H9 (cell line): ENCODE results near the gene GPHN. TPM values are rescaled to one million over a fixed set of nuclear protein-coding genes. Genes with fewer than 3 reads are reported as not detected.

Source experiments
- DNase-seq: peaks from one replicate; pipeline ENCODE4 v3.0.0-alpha.2; 2017
- H2AFZ ChIP-seq: one replicate; pipeline ENCODE4 v1.6.1; 2013; ENCODE audit warnings: mild to moderate bottlenecking, low read length, control low read depth, moderate library complexity
- H2AK5ac ChIP-seq: 2 replicates; pipeline ENCODE4 v1.6.1; 2013; ENCODE audit warnings: low read length, control low read depth, mixed read lengths; ENCODE audit not compliant: insufficient read length
- H2BK120ac ChIP-seq: one replicate; pipeline ENCODE4 v1.6.1; 2013; ENCODE audit warnings: low read depth, mild to moderate bottlenecking, low read length, control low read depth, inconsistent platforms; ENCODE audit not compliant: poor library complexity, severe bottlenecking
- H2BK12ac ChIP-seq: 2 replicates; pipeline ENCODE4 v1.6.1; 2013; ENCODE audit warnings: low read length, control low read depth, mixed read lengths, low read depth; ENCODE audit not compliant: insufficient read length
- H2BK15ac ChIP-seq: 2 replicates; pipeline ENCODE4 v1.6.1; 2013; ENCODE audit warnings: low read depth, low read length, control low read depth
- H2BK20ac ChIP-seq: one replicate; pipeline ENCODE4 v1.6.1; 2013; ENCODE audit warnings: low read depth, mild to moderate bottlenecking, low read length, control low read depth, inconsistent platforms; ENCODE audit not compliant: poor library complexity, severe bottlenecking
- H2BK5ac ChIP-seq: 2 replicates; pipeline ENCODE4 v1.6.1; 2013; ENCODE audit warnings: low read length, control low read depth, mixed read lengths; ENCODE audit not compliant: insufficient read length
- H3K14ac ChIP-seq: 2 replicates; pipeline ENCODE4 v1.6.1; 2013; ENCODE audit warnings: low read length, control low read depth; ENCODE audit not compliant: insufficient read depth
- H3K18ac ChIP-seq: 2 replicates; pipeline ENCODE4 v1.6.1; 2013; ENCODE audit warnings: low read depth, mild to moderate bottlenecking, mixed read lengths, low read length, control low read depth; ENCODE audit not compliant: insufficient read length
- H3K23ac ChIP-seq: 2 replicates; pipeline ENCODE4 v1.6.1; 2013; ENCODE audit warnings: low read length, control low read depth, mixed read lengths, low read depth; ENCODE audit not compliant: insufficient read length
- H3K23me2 ChIP-seq: 2 replicates; pipeline ENCODE4 v1.6.1; 2013; ENCODE audit warnings: low read depth, mild to moderate bottlenecking, mixed read lengths, low read length, control low read depth; ENCODE audit not compliant: insufficient read length, poor library complexity, severe bottlenecking
- H3K27ac ChIP-seq: 2 replicates; pipeline ENCODE4 v1.5.1; 2013; ENCODE audit warnings: low read length, control low read depth, mixed read lengths, low read depth; ENCODE audit not compliant: insufficient read length
- H3K27me3 ChIP-seq: 2 replicates; pipeline ENCODE4 v1.6.1; 2013; ENCODE audit warnings: low read length, control low read depth, inconsistent platforms; ENCODE audit not compliant: insufficient read depth
- H3K4ac ChIP-seq: 2 replicates; pipeline ENCODE4 v1.6.1; 2013; ENCODE audit warnings: low read depth, mild to moderate bottlenecking, control low read depth, inconsistent platforms, low read length, moderate library complexity
- H3K4me1 ChIP-seq: 2 replicates; pipeline ENCODE4 v1.6.1; 2013; ENCODE audit warnings: low read length, control low read depth, inconsistent platforms; ENCODE audit not compliant: insufficient read depth
- H3K4me2 ChIP-seq: 2 replicates; pipeline ENCODE4 v1.6.1; 2013; ENCODE audit warnings: low read length, control low read depth, mixed read lengths; ENCODE audit not compliant: insufficient read length, insufficient read depth
- H3K56ac ChIP-seq: 2 replicates; pipeline ENCODE4 v1.6.1; 2013; ENCODE audit warnings: low read depth, mild to moderate bottlenecking, mixed read lengths, low read length, control low read depth; ENCODE audit not compliant: insufficient read length
- H3K79me1 ChIP-seq: 2 replicates; pipeline ENCODE4 v1.6.1; 2013; ENCODE audit warnings: low read depth, mild to moderate bottlenecking, moderate library complexity, low read length, control low read depth, inconsistent platforms; ENCODE audit not compliant: insufficient read depth, poor library complexity, severe bottlenecking
- H3K79me2 ChIP-seq: 2 replicates; pipeline ENCODE4 v1.6.1; 2013; ENCODE audit warnings: low read length, control low read depth, inconsistent platforms; ENCODE audit not compliant: insufficient read depth
- H3K9ac ChIP-seq: 2 replicates; pipeline ENCODE4 v1.6.1; 2013; ENCODE audit warnings: low read length, control low read depth, mixed read lengths; ENCODE audit not compliant: insufficient read length; ENCODE audit errors: extremely low read depth
- H3K9me3 ChIP-seq: one replicate; pipeline ENCODE4 v1.6.1; 2013; ENCODE audit warnings: low read depth, low read length, inconsistent platforms; ENCODE audit not compliant: control insufficient read depth
- H3T11ph ChIP-seq: one replicate; pipeline ENCODE4 v1.6.1; 2013; ENCODE audit warnings: mild to moderate bottlenecking, low read length, control low read depth, inconsistent platforms
- H4K20me1 ChIP-seq: one replicate; pipeline ENCODE4 v1.6.1; 2013; ENCODE audit not compliant: control insufficient read depth, insufficient read length, insufficient read depth
- H4K5ac ChIP-seq: 2 replicates; pipeline ENCODE4 v1.6.1; 2013; ENCODE audit warnings: low read depth, mild to moderate bottlenecking, mixed read lengths, low read length, control low read depth; ENCODE audit not compliant: insufficient read length
- H4K8ac ChIP-seq: replicated peaks from 2 replicates; pipeline ENCODE4 v1.6.1; 2013; ENCODE audit warnings: low read length, control low read depth, mixed read lengths, low read depth; ENCODE audit not compliant: insufficient read length
- H4K91ac ChIP-seq: 2 replicates; pipeline ENCODE4 v1.6.1; 2013; ENCODE audit warnings: low read depth, mild to moderate bottlenecking, moderate library complexity, mixed read lengths, low read length, control low read depth; ENCODE audit not compliant: insufficient read length
- H3K27ac Mint-ChIP-seq, 3 experiments: 2 replicates in 2 of 3; 3 replicates in 1 of 3; pipeline ENCODE4 v1.8.0; 2020 to 2021; ENCODE audit warnings: mixed read lengths in 3 of 3, mild to moderate bottlenecking in 1 of 3, moderate library complexity in 1 of 3
- H3K27me3 Mint-ChIP-seq: 2 replicates; pipeline ENCODE4 v1.8.0; 2021; ENCODE audit warnings: low read depth, mild to moderate bottlenecking, moderate library complexity, mixed read lengths
- H3K36me3 Mint-ChIP-seq, 3 experiments: 2 replicates in 2 of 3; 3 replicates in 1 of 3; pipeline ENCODE4 v1.8.0; 2020 to 2021; ENCODE audit warnings: low read depth in 3 of 3, mixed read lengths in 3 of 3; ENCODE audit not compliant: insufficient read depth in 1 of 3
- H3K4me1 Mint-ChIP-seq, 2 experiments: 2 replicates each; pipeline ENCODE4 v1.8.0; 2020; ENCODE audit warnings: mixed read lengths in 2 of 2
- H3K4me3 Mint-ChIP-seq, 2 experiments: 2 replicates in 1 of 2; 3 replicates in 1 of 2; pipeline ENCODE4 v1.8.0; 2020 to 2021; ENCODE audit warnings: mild to moderate bottlenecking in 2 of 2, mixed read lengths in 2 of 2, moderate library complexity in 1 of 2
- H3K9me3 Mint-ChIP-seq, 2 experiments: 2 replicates in 1 of 2; 3 replicates in 1 of 2; pipeline ENCODE4 v1.8.0; 2020; ENCODE audit warnings: mild to moderate bottlenecking in 2 of 2, mixed read lengths in 2 of 2, moderate library complexity in 1 of 2
- WGBS: extraction: QIAGEN DNeasy Blood & Tissue Kit; methylation state at CpG from one replicate; pipeline ENCODE4 v1.1.7; 2013; ENCODE audit warnings: missing lambda C conversion rate, low lambda C conversion rate, mixed read lengths; ENCODE audit not compliant: insufficient read length; ENCODE audit errors: extremely low coverage; 5-methylcytosine and 5-hydroxymethylcytosine counted together
- total RNA-seq: library from RNA; stranded (reverse); gene quantifications from 2 replicates; pipeline ENCODE4 v1.2.1, GENCODE V29; 2021
- TF ChIP-seq, protein P1 (sequence below): fragments of 200-600 bp; sonication (generic); conservative IDR thresholded peaks from 3 replicates; pipeline ENCODE4 v1.8.0; 2021; ENCODE audit warnings: antibody characterized with exemption, mild to moderate bottlenecking

Gene GPHN
- total RNA-seq, 1 experiment from 2014 or later: 16.1 TPM

- H3K9ac ChIP-seq: no peak overlapping the region
- H3K4me2 ChIP-seq: no peak overlapping the region
- no peak overlapping the region for H2BK20ac ChIP-seq
- H3K27me3 Mint-ChIP-seq: no peaks in the 10 kb centered on the region
- no peak overlapping the region for H2BK15ac ChIP-seq
- no peaks in the 10 kb centered on the region for H3K4me1 ChIP-seq
- H3K27me3 ChIP-seq: no peaks in the 10 kb centered on the region
- no peaks in the 10 kb centered on the region for H3K79me1 ChIP-seq
- H2BK5ac ChIP-seq: no peak overlapping the region
- H4K8ac ChIP-seq: no peak overlapping the region
- H4K91ac ChIP-seq: no peak overlapping the region
- TF ChIP-seq, protein P1, sequence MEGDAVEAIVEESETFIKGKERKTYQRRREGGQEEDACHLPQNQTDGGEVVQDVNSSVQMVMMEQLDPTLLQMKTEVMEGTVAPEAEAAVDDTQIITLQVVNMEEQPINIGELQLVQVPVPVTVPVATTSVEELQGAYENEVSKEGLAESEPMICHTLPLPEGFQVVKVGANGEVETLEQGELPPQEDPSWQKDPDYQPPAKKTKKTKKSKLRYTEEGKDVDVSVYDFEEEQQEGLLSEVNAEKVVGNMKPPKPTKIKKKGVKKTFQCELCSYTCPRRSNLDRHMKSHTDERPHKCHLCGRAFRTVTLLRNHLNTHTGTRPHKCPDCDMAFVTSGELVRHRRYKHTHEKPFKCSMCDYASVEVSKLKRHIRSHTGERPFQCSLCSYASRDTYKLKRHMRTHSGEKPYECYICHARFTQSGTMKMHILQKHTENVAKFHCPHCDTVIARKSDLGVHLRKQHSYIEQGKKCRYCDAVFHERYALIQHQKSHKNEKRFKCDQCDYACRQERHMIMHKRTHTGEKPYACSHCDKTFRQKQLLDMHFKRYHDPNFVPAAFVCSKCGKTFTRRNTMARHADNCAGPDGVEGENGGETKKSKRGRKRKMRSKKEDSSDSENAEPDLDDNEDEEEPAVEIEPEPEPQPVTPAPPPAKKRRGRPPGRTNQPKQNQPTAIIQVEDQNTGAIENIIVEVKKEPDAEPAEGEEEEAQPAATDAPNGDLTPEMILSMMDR: no peak
- H3K4ac ChIP-seq: no peak overlapping the region
- no peaks in the 10 kb centered on the region for H3K79me2 ChIP-seq
- DNase-seq: no peak
- H3K4me1 Mint-ChIP-seq: no peaks in the 10 kb centered on the region
- no peak overlapping the region for H3K27ac ChIP-seq
- no peak overlapping the region for H3T11ph ChIP-seq
- H3K23me2 ChIP-seq: no peaks in the 10 kb centered on the region
- no peak overlapping the region for H4K5ac ChIP-seq
- no peak overlapping the region for H3K4me3 Mint-ChIP-seq
- no peak overlapping the region for H2BK12ac ChIP-seq
- H3K27ac Mint-ChIP-seq: no peak overlapping the region
- H2AK5ac ChIP-seq: no peak overlapping the region
- H3K9me3 Mint-ChIP-seq: peaks cover 46 to 57% of the 10 kb centered on the region in 2 experiments
- H3K9me3 ChIP-seq: peaks cover 6% of the 10 kb centered on the region
- H3K18ac ChIP-seq: no peak overlapping the region
- H3K23ac ChIP-seq: no peak overlapping the region
- H3K14ac ChIP-seq: no peak overlapping the region
- H4K20me1 ChIP-seq: no peaks in the 10 kb centered on the region
- H2AFZ ChIP-seq: no peak overlapping the region
- H3K36me3 Mint-ChIP-seq: peaks cover 8 to 21% (median 21%) of the 10 kb centered on the region in 3 experiments; a peak in 6 of 7 replicates
- no peak overlapping the region for H3K56ac ChIP-seq
- no peak overlapping the region for H2BK120ac ChIP-seq
- WGBS: no CpG with 5 or more reads among the region's 4 CpGs
These were observed 36.4 kb upstream of the GPHN start for GRCh38 chr14:66471584-66471983.
